ENCODE measurements around the gene APOM. TPM values are rescaled to one million over a fixed set of nuclear protein-coding genes. Genes with fewer than 3 reads are reported as not detected.

APOM gene
- total RNA-seq, 1 donor from 2014 or later, result 2.4 TPM

DNA sequence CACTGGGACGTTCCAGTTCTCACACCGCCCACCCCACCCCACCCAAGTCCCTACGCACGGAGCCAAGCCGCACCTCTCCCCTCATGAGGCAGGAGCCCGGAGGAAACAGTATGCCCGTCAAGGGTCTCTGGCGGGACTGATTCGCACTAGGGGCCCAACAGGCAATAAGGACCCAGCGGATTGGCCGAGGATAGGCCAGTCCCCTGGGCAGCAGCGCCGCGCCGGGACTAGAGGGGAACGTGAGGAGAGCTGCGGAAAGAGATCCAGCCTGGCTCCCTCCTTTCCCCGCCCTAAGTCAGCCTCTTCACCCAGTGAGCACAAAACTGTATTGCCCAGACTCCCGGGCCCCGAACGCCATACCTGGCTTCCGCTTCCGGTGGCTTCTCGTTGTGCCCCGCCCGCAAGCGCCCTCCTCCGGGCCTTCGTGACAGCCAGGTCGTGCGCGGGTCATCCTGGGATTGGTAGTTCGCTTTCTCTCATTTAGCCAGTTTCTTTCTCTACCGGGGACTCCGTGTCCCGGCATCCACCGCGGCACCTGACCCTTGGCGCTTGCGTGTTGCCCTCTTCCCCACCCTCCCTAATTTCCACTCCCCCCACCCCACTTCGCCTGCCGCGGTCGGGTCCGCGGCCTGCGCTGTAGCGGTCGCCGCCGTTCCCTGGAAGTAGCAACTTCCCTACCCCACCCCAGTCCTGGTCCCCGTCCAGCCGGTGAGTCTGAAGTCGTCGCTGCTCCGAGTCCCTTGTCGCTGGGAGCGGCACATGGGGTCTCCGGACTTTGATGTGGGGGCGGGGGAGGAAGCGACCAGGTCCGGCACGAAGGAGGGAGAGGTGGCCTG lies 10.0 kb downstream of the APOM start, which contains the start of gene CSNK2B:
CSNK2B (plus strand) TSS at position 580 of the 836 bp plus-strand sequence. CDS start 752 bp downstream, outside the sequence.
- ATAC-seq, result peak; percentile 90
- intact Hi-C loops (cut with micrococcal nuclease), result no loop called here
- peak; percentile 99 for DNase-seq

GRCh38 chr6:31666337-31666965 lies 10.8 kb downstream of the APOM start:
- no peak for ATAC-seq
- DNase-seq, result no peak
- intact Hi-C loops (cut with micrococcal nuclease), result no loop called here

- ATAC-seq, result no peak
- intact Hi-C loops (cut with micrococcal nuclease), result no loop called here
- DNase-seq, result no peak
Measured at GRCh38 chr6:31669676-31670075, 14.0 kb downstream of the APOM start, which contains the start of gene LY6G5B. TSS of gene LY6G5B (plus strand) at chr6:31669976. CDS start at chr6:31670951, 975 bp downstream.

DNA sequence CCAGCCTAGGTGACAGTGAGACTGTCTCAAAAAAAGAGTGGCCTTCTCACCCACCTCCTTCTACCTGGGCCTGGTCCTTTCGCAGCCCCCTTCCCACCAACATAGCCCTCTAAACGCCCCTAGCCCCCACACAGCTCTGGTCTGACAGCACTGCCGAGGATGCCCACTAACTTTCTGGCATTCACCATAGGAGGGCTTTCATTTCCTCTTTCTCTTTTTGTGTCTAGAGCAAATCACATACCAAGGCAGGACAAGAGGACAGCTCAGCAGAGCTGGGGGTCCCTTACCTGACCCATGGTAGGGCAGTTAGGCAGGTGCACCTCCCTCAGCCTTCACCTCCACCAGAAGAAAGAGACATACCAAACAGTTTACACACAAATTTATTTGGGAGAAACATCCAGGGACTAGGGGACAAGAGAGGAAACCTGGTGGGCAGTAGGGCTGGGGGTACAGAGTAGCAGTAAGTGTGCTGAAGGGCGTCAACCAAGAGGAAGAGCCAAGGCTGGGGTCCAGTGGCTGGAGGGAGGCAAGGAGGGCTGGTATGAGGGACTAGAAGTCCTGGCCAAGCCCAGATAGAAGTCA lies 20.7 kb downstream of the APOM start:
- ATAC-seq, result no peak
- no peak for DNase-seq
- intact Hi-C loops (cut with micrococcal nuclease), result no loop called here

GRCh38 chr6:31676904-31677303 lies 21.2 kb downstream of the APOM start:
- ATAC-seq (no peak), DNase-seq (no peak)
- intact Hi-C loops (cut with micrococcal nuclease), result no loop called here

- no peak for ATAC-seq
- no peak for DNase-seq
- intact Hi-C loops (cut with micrococcal nuclease), result no loop called here
Measured at GRCh38 chr6:31677955-31678354, 22.3 kb downstream of the APOM start.

DNA sequence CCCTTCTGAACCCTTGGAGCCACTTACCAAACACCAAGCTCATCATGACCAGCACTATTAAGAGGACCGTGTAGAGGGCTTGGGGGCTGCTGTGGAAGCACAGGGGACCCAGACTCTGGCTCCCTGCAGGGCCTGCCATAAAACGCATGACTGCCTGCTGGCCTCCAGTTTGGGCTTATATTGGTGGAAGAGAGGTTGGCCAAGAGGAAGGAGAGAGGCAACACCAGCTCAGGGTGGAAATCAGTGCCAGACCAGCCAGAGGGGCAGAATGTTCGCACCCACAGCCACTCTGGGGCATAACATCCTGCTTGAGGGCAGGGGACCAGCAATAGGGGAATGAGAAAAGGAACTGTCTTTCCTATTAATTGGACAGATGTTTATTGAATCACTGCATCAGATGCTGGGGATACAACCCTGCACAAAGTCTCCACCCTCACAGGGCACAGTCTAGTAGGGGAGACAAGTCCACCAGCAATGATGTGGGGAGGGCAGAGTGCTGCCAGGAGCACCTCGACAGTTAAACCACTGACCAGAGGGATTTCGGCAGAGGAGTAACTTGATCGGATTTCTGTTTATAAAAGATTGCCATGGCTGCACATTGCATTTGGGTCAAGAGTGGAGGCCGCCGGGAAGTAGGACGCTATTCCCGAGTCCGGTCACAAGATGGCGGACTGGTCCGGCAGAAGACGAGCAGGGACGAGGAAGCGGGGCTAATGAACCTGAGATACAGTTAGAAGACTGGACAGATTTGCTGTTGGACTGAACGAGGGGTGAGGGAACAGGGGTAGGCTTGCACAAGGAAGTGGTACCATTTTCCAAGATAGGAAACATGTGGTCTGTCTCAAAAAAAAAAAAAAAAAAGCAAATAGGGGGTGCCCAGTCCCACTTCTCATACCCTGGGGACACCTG lies 24.8 kb downstream of the APOM start, which contains the start of gene LY6G5C:
LY6G5C (minus strand) TSS at position 842 of the 909 bp plus-strand sequence; CDS start at position 148, 694 bp downstream.
- intact Hi-C loops (cut with micrococcal nuclease), result no loop called here
- DNase-seq (peak; percentile 84), ATAC-seq (peak; percentile 93)

DNA sequence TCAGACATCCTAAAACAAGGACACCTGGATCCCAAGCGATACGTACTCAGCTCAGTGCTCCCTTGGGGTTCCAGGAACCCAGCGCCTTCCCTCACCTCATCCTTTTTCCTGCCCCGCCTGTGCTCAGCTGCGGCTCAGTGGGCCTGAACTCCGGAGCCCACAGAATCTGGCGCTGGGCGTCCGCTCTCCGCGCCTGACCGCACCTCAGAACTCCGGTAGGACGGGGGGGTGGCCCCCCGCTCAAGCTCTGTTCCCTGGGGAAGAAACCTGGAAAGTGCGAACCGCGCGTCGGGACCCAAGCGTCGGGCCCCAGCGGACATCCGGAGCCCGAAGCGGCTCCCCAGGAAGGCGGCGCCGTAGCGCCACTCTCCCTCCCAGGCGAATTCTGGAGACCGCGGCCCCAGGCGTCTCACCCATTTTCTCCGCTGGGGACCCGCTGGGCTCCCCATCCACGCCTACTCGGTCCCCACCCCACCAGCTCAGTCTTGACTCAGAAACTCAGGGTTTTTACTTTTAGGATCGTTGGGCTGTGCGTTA lies 25.5 kb downstream of the APOM start:
- DNase-seq, result peak; percentile 67
- intact Hi-C loops (cut with micrococcal nuclease), result no loop called here
- ATAC-seq, result peak; percentile 77

DNA sequence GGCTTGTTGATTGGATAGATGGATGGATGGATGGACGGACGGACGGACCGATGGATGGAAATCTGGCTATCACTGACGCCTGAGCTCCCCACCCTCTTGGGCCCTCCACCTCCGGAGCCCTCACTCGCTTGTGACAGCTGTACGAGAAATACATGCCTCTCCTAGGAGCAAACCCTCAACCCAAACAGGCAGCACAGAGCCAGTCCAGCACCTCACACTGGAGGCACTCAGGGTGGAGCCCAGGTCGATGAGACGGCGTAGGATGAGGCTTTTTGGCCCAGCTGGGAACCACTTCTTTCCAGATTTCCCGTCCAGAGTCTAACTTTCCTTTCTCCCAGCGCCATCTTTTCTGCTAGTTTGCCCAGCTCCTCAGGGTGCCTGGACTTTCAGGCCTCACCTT lies 27.9 kb downstream of the APOM start:
- ATAC-seq (no peak), DNase-seq (no peak)
- intact Hi-C loops (cut with micrococcal nuclease), result no loop called here

GRCh38 chr6:31686483-31686882 lies 30.8 kb downstream of the APOM start:
- DNase-seq (peak; percentile 18), ATAC-seq (no peak)
- intact Hi-C loops (cut with micrococcal nuclease), result no loop called here

- DNase-seq, result no peak
- intact Hi-C loops (cut with micrococcal nuclease), result no loop called here
- no peak for ATAC-seq
Measured at GRCh38 chr6:31687321-31687720, 31.6 kb downstream of the APOM start.

GRCh38 chr6:31687860-31688693 lies 32.4 kb downstream of the APOM start:
- intact Hi-C loops (cut with micrococcal nuclease), result no loop called here
- no peak for ATAC-seq
- DNase-seq, result peak; percentile 23

DNA sequence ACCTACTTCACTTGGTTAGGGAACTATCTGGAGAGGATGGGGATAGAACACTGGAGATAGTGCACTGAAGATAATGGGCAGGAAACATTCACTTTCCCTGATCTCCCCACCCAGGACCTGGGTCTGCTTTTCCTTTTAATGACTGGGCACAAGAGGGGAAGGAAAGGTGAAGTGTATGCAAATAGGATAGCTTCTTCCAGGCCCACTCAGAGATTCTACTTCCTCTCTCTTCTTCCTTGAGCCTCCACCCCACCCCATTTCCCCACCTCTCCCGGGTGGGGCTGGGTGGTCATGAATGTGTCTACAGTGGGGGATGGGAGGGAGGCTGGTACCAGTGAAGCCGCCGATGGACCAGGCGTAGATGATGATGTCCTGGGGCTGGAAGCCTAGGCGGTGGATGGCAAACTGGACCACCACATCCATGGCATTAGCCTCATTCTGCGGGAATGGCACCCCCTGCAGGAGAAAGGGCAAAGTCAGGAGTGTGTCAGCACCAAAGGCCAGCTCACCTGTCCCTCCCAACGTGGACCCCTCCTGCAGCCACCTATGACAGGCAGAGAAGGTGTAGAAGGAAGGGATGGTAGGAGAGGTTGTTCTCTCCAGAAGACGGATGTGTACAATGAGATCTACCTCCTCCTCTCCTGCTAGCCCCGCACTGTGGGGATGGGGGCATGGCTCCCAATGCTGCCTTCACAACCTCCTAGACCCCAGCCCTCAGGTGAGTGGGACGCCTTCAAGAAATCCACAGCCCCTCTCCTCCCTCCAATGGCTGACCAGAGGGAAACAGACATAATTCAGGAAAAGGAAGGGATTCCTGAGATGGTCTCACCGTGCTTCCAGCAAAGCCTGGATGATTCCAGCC lies 33.8 kb downstream of the APOM start:
- no peak for ATAC-seq
- DNase-seq, result peak; percentile 19
- intact Hi-C loops (cut with micrococcal nuclease), result no loop called here

DNA sequence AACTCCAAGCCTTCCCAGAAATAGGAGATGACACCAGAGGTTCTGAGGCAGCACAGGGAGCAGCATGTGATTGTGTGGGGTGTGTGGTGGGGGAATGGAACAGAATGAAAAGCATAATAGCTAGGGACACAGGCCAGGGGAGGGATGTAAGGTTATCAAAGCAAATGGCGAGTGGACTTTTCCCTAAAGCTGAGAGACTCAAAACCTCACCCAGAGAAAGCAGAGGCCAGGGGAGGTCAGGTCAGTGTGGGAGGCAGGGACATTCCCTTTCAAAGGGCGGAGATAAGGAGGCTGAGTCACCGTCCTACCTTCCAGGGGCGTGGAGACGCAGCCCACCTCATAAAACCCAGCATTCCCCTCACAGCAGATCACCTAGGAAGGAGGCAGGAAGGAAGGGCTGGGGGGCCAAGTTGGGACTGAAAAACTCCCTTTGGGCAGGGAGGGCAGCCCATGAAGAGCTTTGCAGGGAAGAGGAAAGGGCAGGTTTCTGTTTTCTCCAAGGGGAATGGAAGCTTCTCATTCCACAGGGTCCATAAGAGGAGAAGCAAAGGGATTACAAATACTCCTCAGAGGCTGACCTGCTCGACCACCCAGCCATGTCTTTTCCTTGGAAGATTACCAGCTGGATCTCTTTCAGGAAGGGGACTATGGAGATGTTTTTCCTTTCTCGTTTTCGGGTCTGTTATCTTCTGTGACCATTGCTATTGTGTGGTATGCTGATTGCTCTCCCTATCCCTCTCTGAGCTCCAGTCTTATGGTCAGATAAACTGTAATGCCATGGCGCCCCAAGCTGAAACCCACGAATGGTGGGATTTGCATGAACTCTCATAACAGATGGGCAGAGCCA lies 34.8 kb downstream of the APOM start:
- ATAC-seq (no peak), DNase-seq (peak; percentile 6)
- intact Hi-C loops (cut with micrococcal nuclease), result no loop called here

- DNase-seq, result no peak
- ATAC-seq, result no peak
- intact Hi-C loops (cut with micrococcal nuclease), result no loop called here
Measured at GRCh38 chr6:31691078-31691463, 35.4 kb downstream of the APOM start.

GRCh38 chr6:31691564-31692108 lies 35.9 kb downstream of the APOM start:
- no peak for ATAC-seq
- DNase-seq, result peak; percentile 25
- intact Hi-C loops (cut with micrococcal nuclease), result no loop called here

Measured in left ventricle myocardium superior (tissue), 1 donor.